Liver (tissue), 9 donors: ENCODE measurements around the gene GFI1. TPM values are rescaled to one million over a fixed set of nuclear protein-coding genes. Genes with fewer than 3 reads are reported as not detected.
A peak's percentile ranks its signal among the peaks of the same experiment; 100 is the strongest.

Source experiments
- DNase-seq: peaks from one replicate; pipeline ENCODE4 v3.0.0-alpha.2; 2017; ENCODE audit warnings: low spot score
- H3K27ac ChIP-seq, 2 donors: one replicate each; pipeline ENCODE4 v1.7.0; 2013; ENCODE audit warnings: inconsistent platforms in 2 of 2, low read length in 2 of 2, control low read depth in 1 of 2, low read depth in 1 of 2, mild to moderate bottlenecking in 1 of 2
- H3K27me3 ChIP-seq, 4 donors: one replicate each; pipeline versions ENCODE4 v1.6.1 to v1.7.0; 2013; ENCODE audit warnings: low read length in 3 of 4, inconsistent platforms in 1 of 4, mild to moderate bottlenecking in 1 of 4, moderate library complexity in 1 of 4; ENCODE audit not compliant: control insufficient read depth in 4 of 4, insufficient read depth in 4 of 4
- H3K36me3 ChIP-seq, 4 donors: one replicate each; pipeline versions ENCODE4 v1.6.1 to v1.7.0; 2013; ENCODE audit warnings: low read length in 3 of 4, mild to moderate bottlenecking in 3 of 4, low read depth in 1 of 4, moderate library complexity in 1 of 4; ENCODE audit not compliant: control insufficient read depth in 4 of 4, insufficient read depth in 3 of 4
- H3K4me1 ChIP-seq, 4 donors: one replicate each; pipeline versions ENCODE4 v1.6.1 to v1.7.0; 2013; ENCODE audit warnings: low read length in 3 of 4, mild to moderate bottlenecking in 3 of 4, moderate library complexity in 1 of 4; ENCODE audit not compliant: control insufficient read depth in 4 of 4, insufficient read depth in 4 of 4
- H3K4me3 ChIP-seq, 3 donors: one replicate each; pipeline versions ENCODE4 v1.6.1 to v1.7.0; 2013; ENCODE audit warnings: low read length in 3 of 3, control low read depth in 1 of 3, low read depth in 1 of 3, mild to moderate bottlenecking in 1 of 3
- H3K9ac ChIP-seq, 2 donors: one replicate each; pipeline ENCODE4 v1.7.0; 2013; ENCODE audit warnings: low read length in 2 of 2, mild to moderate bottlenecking in 2 of 2, moderate library complexity in 2 of 2, control low read depth in 1 of 2, low read depth in 1 of 2
- H3K9me3 ChIP-seq, 4 donors: one replicate each; pipeline versions ENCODE4 v1.6.1 to v1.7.0; 2013; ENCODE audit warnings: low read length in 3 of 4; ENCODE audit not compliant: control insufficient read depth in 4 of 4
- ATF3 ChIP-seq: IDR thresholded peaks from 2 replicates; pipeline ENCODE4 v1.6.1; 2016; ENCODE audit warnings: antibody characterized with exemption
- CTCF ChIP-seq: fragments of 150-350 bp; IDR thresholded peaks from 2 replicates; pipeline ENCODE4 v1.5.1; 2017; ENCODE audit warnings: improper control_type of control experiment, low read depth, low read length; ENCODE audit not compliant: missing input control
- FOXA1 ChIP-seq: IDR thresholded peaks from 2 replicates; pipeline ENCODE4 v1.6.1; 2016; ENCODE audit warnings: antibody characterized with exemption
- FOXA2 ChIP-seq: IDR thresholded peaks from 2 replicates; pipeline ENCODE4 v1.6.1; 2016; ENCODE audit warnings: antibody characterized with exemption
- GABPA ChIP-seq, 2 donors: IDR thresholded peaks in 1 of 2; conservative IDR thresholded peaks in 1 of 2; 2 replicates each; pipeline ENCODE4 v1.6.1; 2016; ENCODE audit warnings: antibody characterized with exemption in 2 of 2, mild to moderate bottlenecking in 1 of 2, moderate library complexity in 1 of 2
- HNF4A ChIP-seq, 2 donors: conservative IDR thresholded peaks; 2 replicates each; pipeline ENCODE4 v1.6.1; 2016; ENCODE audit warnings: antibody characterized with exemption in 2 of 2, mild to moderate bottlenecking in 2 of 2
- JUND ChIP-seq, 2 donors: IDR thresholded peaks; 2 replicates each; pipeline ENCODE4 v1.6.1; 2016; ENCODE audit warnings: antibody characterized with exemption in 2 of 2
- NR2F2 ChIP-seq: IDR thresholded peaks from 2 replicates; pipeline ENCODE4 v1.6.1; 2016; ENCODE audit warnings: antibody characterized with exemption
- RAD21 ChIP-seq, 2 donors: IDR thresholded peaks; 2 replicates each; pipeline ENCODE4 v1.6.1; 2016; ENCODE audit warnings: antibody characterized with exemption in 2 of 2, mild to moderate bottlenecking in 2 of 2
- REST ChIP-seq: IDR thresholded peaks from 2 replicates; pipeline ENCODE4 v1.6.1; 2016; ENCODE audit warnings: antibody characterized with exemption, mild to moderate bottlenecking
- RXRA ChIP-seq, 2 donors: IDR thresholded peaks; 2 replicates each; pipeline ENCODE4 v1.6.1; 2017 to 2018; ENCODE audit warnings: antibody characterized with exemption in 2 of 2, mild to moderate bottlenecking in 1 of 2
- YY1 ChIP-seq: IDR thresholded peaks from 2 replicates; pipeline ENCODE4 v1.6.1; 2016; ENCODE audit warnings: antibody characterized with exemption, mild to moderate bottlenecking
- ZBTB33 ChIP-seq: IDR thresholded peaks from 2 replicates; pipeline ENCODE4 v1.6.1; 2016; ENCODE audit warnings: antibody characterized with exemption
- WGBS: extraction: QIAGEN DNeasy Blood & Tissue Kit; methylation state at CpG from one replicate; pipeline ENCODE4 v1.1.7; 2013; 5-methylcytosine and 5-hydroxymethylcytosine counted together
- polyA plus RNA-seq, 2 donors: library from polyadenylated mRNA; stranded (reverse) in 1 of 2; unstranded in 1 of 2; fragments of 200-250 nt in 1 of 2; fragments of >200 nt in 1 of 2; fragmentation: Nextera tagmentation in 1 of 2; extraction: Ambion mirVana in 1 of 2; gene quantifications; one replicate each; pipeline versions ENCODE4 v1.2.1 to v1.2.3, GENCODE V29; 2013 to 2015
- total RNA-seq, 2 donors: library from RNA; depleted of rRNA; stranded (reverse); fragments of >200 nt; gene quantifications; one replicate each; pipeline ENCODE4 v1.2.3, GENCODE V29; 2014
- donor health status: healthy.
- donor health status: healthy.
- donor health status: healthy.
- donor health status: healthy.
- donor health status: healthy.

GFI1 gene
- total and polyA plus RNA-seq, 4 donors = 0.22 to 3.9 (median 0.55) TPM

GRCh38 chr1:92481599-92481925 is 5.2 kb downstream of the GFI1 start:
- H3K4me1 ChIP-seq = peaks cover 28 to 58% (median 50%) of the 10 kb centered on the region in 4 donors
- no peak for TF ChIP-seq YY1
- TF ChIP-seq ATF3 = no peak
- TF ChIP-seq ZBTB33 = no peak
- no peak for TF ChIP-seq JUND (IDR thresholded peaks at IDR 0.05)
- TF ChIP-seq FOXA1 = no peak
- no peak for TF ChIP-seq RAD21 (IDR thresholded peaks at IDR 0.05)
- TF ChIP-seq HNF4A (conservative IDR thresholded peaks at IDR 0.05) = no peak
- no peak for DNase-seq
- H3K9ac ChIP-seq = no peak overlapping the region
- peaks cover 0 to 14% (median 3%) of the 10 kb centered on the region in 4 donors for H3K27me3 ChIP-seq
- peak overlapping the region in 1 of 3 donors; percentile 71 for H3K4me3 ChIP-seq
- no peak overlapping the region for H3K27ac ChIP-seq
- 28% methylated on average over 12 of the region's 12 CpGs for WGBS
- H3K36me3 ChIP-seq = no peaks in the 10 kb centered on the region
- no peaks in the 10 kb centered on the region for H3K9me3 ChIP-seq

GRCh38 chr1:92480813-92481598 is 5.7 kb downstream of the GFI1 start:
- Histone ChIP-seq H3K36me3 (no peaks in the 10 kb centered on the region), H3K9ac (no peak overlapping the region), H3K9me3 (no peaks in the 10 kb centered on the region), H3K27ac (no peak overlapping the region), H3K27me3 (peaks cover 0 to 14% (median 3%) of the 10 kb centered on the region in 4 donors), H3K4me1 (peaks cover 25 to 54% (median 46%) of the 10 kb centered on the region in 4 donors), H3K4me3 (peak overlapping the region in 1 of 3 donors; percentile 15)
- no peak for TF ChIP-seq CTCF
- no peak for TF ChIP-seq GABPA (IDR thresholded peaks at IDR 0.05 in 1 of 2, conservative IDR thresholded peaks at IDR 0.05 in 1 of 2)
- no peak for TF ChIP-seq FOXA1
- no peak for TF ChIP-seq FOXA2
- no peak for TF ChIP-seq REST
- TF ChIP-seq NR2F2 = no peak
- no peak for TF ChIP-seq HNF4A (conservative IDR thresholded peaks at IDR 0.05)
- TF ChIP-seq RXRA (IDR thresholded peaks at IDR 0.05) = no peak
- WGBS = 19% methylated on average over 65 of the region's 65 CpGs
- no peak for DNase-seq
